GM04504 (cell line): ENCODE results near the gene PTRHD1.
A peak's percentile ranks its signal among the peaks of the same experiment; 100 is the strongest.
"Not testable (repeated sequence)": the region's sequence is repeated elsewhere in the genome, so short reads cannot be mapped to it uniquely, and the experiment has no call there.

Experiments used
- DNase-seq: peaks from one replicate; pipeline ENCODE4 v3.0.0-alpha.2; 2012; ENCODE audit warnings: low read depth

The PTRHD1 gene

GRCh38 chr2:24809316-24810007 is 16.3 kb upstream of the PTRHD1 start:
- DNase-seq = no peak

DNA sequence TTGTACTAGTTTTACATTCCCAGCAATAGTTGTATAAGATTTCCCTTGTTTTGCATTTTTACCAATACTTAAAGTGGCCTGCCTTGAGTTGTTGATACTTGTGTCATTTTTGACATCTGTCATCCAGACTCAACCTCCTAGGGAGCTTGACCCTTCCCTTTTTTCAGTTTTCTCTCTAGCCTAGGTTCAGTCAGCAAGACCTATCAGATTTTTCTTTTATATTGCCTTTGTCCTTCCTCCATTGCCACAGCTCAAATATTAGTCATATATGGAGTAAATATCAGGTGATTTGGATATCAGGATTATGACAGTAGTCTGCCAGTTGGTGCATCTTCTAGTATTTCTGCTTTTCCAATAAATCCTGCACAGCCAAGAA is 13.5 kb upstream of the PTRHD1 start:
- DNase-seq = no peak

- DNase-seq = not testable (repeated sequence)
Observed at GRCh38 chr2:24805811-24806660, 12.8 kb upstream of the PTRHD1 start.

- DNase-seq = not testable (repeated sequence)
Observed at GRCh38 chr2:24800487-24800886, 7.3 kb upstream of the PTRHD1 start.

- DNase-seq = no peak
Observed at GRCh38 chr2:24797644-24798043, 4.5 kb upstream of the PTRHD1 start.

GRCh38 chr2:24793761-24794435 is 707 bp upstream of the PTRHD1 start:
- DNase-seq = peak; percentile 9

- DNase-seq = no peak
Observed at GRCh38 chr2:24792542-24792873, 683 bp downstream of the PTRHD1 start.

GRCh38 chr2:24791452-24791851 is 1.7 kb downstream of the PTRHD1 start:
- DNase-seq = no peak

GRCh38 chr2:24788816-24789215 is 4.4 kb downstream of the PTRHD1 start:
- DNase-seq = no peak

GRCh38 chr2:24787532-24787931 is 5.7 kb downstream of the PTRHD1 start:
- DNase-seq = no peak

DNA sequence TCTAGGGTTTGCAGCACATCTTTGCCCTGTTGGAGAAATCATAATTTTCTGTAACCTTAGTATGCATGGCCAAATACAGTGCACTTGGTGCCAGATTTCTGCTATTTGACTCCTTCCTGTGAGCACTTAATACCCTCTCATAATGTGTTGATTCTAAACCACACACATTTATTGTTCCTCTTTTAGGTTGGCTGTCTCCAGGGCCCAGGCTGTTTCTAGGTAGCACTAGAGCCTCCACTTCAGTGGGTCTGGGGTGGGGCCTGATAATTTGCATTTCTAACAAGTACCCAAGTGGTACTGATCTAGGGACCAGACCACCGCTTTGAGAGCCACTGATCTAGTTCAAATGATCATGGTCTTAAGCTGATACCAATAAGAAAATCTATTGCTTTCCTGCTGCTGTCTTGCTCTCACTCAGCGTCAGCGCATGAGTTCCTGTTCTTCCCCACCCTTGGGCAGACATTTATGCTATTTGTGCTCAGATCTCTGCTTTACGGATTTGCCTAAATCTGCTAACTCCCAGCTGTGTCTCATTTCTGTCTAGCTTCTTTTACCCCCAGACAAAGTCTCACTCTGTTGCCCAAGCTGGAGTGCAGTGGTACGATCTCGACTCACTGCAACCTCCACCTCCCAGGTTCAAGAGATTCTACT is 7.4 kb downstream of the PTRHD1 start:
- no peak for DNase-seq

GRCh38 chr2:24783641-24784040 is 9.6 kb downstream of the PTRHD1 start:
- no peak for DNase-seq

- no peak for DNase-seq
Observed at GRCh38 chr2:24779116-24779515, 14.1 kb downstream of the PTRHD1 start.

GRCh38 chr2:24774373-24774772 is 18.8 kb downstream of the PTRHD1 start:
- no peak for DNase-seq

GRCh38 chr2:24771764-24772586 is 21.2 kb downstream of the PTRHD1 start:
- no peak for DNase-seq

GRCh38 chr2:24771061-24771460 is 22.1 kb downstream of the PTRHD1 start:
- DNase-seq = no peak

GRCh38 chr2:24768601-24769000 is 24.6 kb downstream of the PTRHD1 start:
- no peak for DNase-seq

GRCh38 chr2:24768013-24768412 is 25.2 kb downstream of the PTRHD1 start:
- DNase-seq = no peak

- no peak for DNase-seq
Observed at GRCh38 chr2:24766609-24767008, 26.6 kb downstream of the PTRHD1 start.

GRCh38 chr2:24763843-24764242 is 29.3 kb downstream of the PTRHD1 start:
- no peak for DNase-seq

DNA sequence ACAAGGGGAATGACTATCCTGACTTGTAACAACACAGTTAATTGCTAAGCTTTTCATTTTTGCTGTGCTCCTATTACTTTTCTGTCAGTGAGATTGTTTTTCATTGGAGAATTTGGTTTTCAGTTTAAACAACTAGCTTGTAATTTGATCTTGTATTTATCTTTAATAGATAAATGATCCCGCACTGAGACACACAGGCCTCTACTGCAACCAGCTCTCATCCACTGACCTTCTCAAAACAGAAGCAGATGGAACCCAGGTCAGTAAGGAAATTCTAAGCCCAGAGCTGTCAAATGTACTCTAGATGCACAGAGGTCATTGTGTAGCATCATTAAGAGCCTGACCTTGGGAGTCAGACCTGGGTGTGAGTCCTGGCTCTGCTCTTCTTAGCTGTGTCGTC is 30.7 kb downstream of the PTRHD1 start:
- no peak for DNase-seq

DNA sequence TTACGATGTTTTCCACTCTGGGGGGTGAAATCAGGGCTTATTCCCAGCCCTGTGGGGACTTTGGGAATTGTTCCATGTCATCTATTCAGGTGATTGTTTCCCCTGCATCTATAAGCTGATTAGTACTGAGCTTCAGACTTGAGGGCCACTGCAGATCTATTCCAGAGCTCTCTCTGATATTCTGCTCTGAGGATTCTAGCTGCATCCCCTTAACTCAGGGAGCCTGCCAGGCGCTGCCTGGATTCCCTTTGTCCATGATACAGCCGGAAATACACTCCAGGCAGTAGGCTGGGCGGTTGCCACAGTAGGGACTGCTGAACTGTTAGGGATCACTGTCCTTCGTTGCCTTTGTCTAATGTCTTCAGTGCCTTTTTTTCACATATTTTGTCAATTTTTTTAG is 31.3 kb downstream of the PTRHD1 start:
- no peak for DNase-seq
